GM21515 (cell line): ENCODE data around the gene PPP3R1.

Source experiments
- ATAC-seq: cut with Tn5 transposase; IDR thresholded peaks from one replicate; pipeline ENCODE4 v1.9.1; 2021; ENCODE audit not compliant: unreplicated experiment

The PPP3R1 gene

DNA sequence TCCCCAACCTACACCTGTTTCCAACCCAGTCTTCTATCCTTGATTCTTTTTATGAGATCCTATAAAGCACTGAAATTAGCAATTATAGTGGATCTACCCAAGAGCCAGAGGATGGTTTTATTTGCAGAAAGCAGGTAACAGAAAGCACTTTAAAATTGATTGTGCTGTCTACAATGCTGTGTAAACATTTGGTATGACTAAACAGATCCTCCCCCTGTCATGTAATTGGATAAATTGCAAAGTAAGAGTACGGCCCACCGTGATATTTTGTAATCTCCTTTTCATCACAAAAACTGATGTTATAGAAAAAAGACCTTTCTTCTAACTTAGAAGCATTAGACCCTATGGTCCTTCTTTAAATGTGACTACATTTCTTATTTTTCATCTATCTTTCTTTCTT is 11.3 kb upstream of the PPP3R1 start:
- ATAC-seq, result no peak

- ATAC-seq, result no peak
Observed at GRCh38 chr2:68258851-68259250, 6.5 kb upstream of the PPP3R1 start.

DNA sequence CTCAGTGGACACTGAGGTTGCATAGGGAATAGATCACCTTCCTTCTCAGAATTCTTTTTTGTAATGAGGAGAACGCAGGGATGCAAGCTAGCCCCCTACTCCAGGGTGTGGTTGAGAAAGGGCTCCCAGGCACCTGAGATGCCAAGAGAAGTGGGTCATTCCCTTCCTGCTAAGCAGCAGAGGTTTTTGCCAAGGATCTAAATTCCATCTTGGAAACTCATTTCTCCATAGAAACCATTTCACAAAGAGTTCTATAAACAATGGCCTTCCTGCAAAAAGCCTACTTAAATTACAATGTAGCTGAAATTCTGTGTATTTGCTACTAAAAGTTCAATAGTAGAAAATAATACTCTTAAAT is 3.7 kb upstream of the PPP3R1 start:
- no peak for ATAC-seq

DNA sequence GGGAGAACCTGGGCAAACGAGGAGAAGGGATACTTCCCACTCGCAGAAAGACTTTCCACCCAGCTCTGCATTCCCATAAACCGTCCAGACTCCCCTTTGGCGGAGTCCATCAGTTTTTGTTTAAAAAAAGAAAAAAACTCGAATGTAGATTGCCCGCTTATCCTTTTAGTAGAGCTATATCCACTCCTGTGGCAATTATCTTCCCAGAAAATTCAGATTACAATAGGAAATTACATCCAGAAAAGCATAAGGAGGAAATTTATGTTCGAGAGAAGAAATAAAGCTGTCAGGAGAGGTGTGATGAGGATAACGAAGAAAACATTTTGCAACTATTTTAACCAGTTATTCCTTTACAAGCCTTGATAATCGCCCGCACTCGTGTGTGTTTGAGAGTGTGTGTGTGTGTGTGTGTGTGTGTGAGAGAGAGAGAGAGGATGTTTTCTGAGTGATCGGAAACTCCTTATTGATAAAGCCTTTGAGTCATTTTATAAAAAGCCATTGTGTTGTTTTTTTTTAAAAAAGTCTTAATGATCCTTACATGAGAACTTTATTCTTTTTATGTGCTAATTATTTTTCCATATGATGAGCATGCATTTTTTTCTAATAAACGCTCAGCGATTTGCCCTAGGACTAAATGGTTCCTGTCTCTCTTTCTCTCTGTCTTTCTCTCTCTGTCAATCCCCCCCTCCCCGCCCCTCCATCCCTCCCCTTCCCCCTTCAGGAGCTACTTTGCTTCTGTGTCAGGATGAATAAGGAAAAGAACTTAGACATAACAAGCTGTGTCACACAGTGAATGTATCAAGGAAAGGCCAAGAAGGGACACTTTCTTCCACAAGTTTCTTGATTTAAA is 1.1 kb upstream of the PPP3R1 start:
- ATAC-seq, result no peak

GRCh38 chr2:68251855-68252399 is 405 bp downstream of the PPP3R1 start:
- ATAC-seq, result no peak

GRCh38 chr2:68251187-68251854 is 1.0 kb downstream of the PPP3R1 start:
- ATAC-seq, result peak; percentile 57

GRCh38 chr2:68250652-68251186 is 1.6 kb downstream of the PPP3R1 start:
- peak; percentile 0 for ATAC-seq

DNA sequence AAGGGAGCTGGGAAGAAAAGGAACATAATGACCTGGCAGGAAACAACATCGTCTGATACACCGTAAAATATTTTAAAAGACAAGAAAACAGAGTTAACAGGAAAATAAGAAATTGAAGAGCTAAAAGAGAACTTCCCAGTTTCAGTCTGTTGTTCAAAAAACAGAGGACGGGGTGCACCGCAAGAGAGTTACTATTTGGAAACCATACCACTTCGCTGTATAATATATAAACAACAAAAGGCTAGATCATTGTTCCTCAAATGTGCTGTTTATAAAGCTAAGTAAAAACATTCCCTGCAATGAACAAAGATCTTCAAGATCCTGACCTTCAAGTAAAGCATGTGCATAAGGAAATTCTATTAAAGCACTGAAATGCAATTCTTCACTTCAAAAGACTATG is 2.1 kb downstream of the PPP3R1 start:
- ATAC-seq, result no peak

DNA sequence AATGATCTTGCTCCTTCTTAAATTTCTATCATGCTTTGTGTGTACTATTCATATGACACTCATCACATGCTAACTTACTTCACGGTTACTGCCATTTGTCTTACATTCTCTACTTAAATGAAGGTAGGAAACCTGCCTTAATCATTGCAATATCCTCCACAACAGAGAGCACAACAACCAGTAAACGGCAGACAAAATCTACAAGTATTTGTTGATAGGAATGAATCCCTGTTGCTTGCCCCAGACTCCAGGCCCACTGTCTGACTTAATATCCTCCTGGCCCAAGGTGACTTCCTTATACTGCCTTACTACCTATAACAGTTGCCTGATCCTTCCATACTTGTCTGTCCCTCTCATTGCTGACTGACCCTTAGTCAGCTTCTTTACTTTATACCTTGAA is 3.5 kb downstream of the PPP3R1 start:
- ATAC-seq, result no peak

GRCh38 chr2:68248361-68248760 is 4.0 kb downstream of the PPP3R1 start:
- no peak for ATAC-seq

GRCh38 chr2:68246396-68246795 is 5.9 kb downstream of the PPP3R1 start:
- no peak for ATAC-seq

DNA sequence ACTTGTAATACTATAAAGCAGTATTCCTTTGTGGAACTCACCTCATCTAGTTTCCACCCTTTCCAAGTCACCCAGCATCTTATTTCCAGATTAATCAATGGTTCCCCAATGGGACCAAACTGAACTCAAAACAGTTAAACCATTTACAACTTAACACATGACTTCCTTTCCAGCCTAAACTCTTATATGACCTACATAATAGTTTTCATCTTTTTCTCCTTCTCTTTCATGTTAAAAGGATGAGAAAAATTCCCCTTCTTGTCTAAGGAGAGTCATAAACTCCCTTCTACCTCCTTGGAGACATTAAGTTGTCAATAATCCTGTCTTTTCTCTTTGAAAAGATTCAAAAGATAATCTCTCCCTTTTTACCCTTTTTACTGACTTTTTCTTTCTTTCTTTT is 6.7 kb downstream of the PPP3R1 start:
- no peak for ATAC-seq

GRCh38 chr2:68245066-68245465 is 7.3 kb downstream of the PPP3R1 start:
- ATAC-seq, result no peak

GRCh38 chr2:68244456-68244855 is 7.9 kb downstream of the PPP3R1 start:
- ATAC-seq, result no peak

DNA sequence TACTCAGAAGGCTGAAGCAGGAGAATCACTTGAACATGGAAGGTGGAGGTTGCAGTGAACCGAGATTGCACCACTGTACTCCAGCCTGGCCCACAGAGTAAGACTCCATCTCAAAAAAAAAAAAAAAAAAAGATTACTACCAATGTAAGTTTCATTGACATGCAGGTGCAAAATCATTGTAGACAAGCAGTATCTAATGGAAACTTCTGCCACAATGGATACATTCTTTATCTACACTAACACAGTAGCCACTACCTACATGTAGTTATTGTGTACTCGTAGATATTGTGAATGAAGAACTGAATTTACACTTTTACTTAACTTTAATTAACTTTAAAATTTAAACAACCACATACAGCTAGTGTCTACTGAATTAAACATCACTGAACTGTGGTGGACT is 10.6 kb downstream of the PPP3R1 start:
- no peak for ATAC-seq

DNA sequence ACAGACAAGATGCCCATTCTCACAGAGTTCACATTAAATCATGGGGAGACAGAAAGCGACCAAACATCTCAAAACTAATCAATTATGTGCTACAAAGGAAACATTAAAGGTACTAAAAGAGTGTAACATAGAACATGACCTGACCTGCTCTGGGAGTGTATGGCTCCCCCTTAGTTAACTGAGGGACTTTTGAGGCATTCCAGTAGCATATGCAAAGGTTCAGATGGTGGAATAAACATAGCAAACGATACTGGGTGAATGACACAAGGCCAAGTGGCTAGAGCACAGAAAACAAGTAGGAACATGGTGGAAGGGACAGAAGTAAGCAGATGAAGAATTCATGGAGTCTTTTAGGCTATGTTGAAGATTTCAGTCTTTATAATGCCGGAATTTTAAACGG is 11.9 kb downstream of the PPP3R1 start:
- ATAC-seq, result no peak

- no peak for ATAC-seq
Observed at GRCh38 chr2:68238955-68239822, 13.1 kb downstream of the PPP3R1 start.

GRCh38 chr2:68237976-68238580 is 14.3 kb downstream of the PPP3R1 start:
- no peak for ATAC-seq

GRCh38 chr2:68237404-68237803 is 14.9 kb downstream of the PPP3R1 start:
- ATAC-seq, result no peak

DNA sequence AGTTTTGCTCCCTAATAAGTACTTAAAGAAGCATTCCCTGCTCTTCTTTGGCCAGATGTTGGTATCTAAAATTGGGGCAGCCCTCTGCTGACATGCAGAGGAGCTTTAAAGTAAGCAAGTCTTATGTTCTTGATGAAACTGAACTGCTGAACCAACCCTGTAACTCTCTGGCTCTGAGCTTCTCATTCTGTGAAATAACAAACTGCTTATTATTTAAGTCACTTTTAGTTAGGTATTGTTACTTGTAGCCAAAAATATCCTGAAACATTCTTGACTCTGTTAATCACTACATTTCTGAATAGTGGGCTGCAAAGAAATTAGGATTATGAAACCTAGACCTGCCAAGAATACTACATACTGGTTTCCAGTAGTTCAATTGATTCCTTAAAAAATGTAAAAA is 15.5 kb downstream of the PPP3R1 start:
- no peak for ATAC-seq
